Heart left ventricle (tissue), 16 donors: ENCODE results near the gene ARHGEF37. TPM values are rescaled to one million over a fixed set of nuclear protein-coding genes. Genes with fewer than 3 reads are reported as not detected.

Source experiments
- ATAC-seq, 4 donors: fragments of 200-7000 bp; cut with Tn5 transposase; one replicate each; pipeline ENCODE4 v1.9.1; 2020 to 2022; ENCODE audit warnings: moderate library complexity in 4 of 4, mild to moderate bottlenecking in 3 of 4, moderate number of reproducible peaks in 1 of 4
- DNase-seq, 5 donors: peaks; one replicate each; pipeline ENCODE4 v3.0.0-alpha.2; 2020
- H3K27ac ChIP-seq, 12 donors: fragments of 200-600 bp; sonication (generic) in 4 of 12; one replicate each; pipeline versions ENCODE4 v1.5.0 to v1.8.0; 2016 to 2022; ENCODE audit warnings: mild to moderate bottlenecking in 2 of 12
- H3K27me3 ChIP-seq, 9 donors: fragments of 200-600 bp; sonication (generic) in 2 of 9; one replicate each; pipeline versions ENCODE4 v1.5.1 to v1.8.0; 2016 to 2022; ENCODE audit warnings: mild to moderate bottlenecking in 3 of 9
- H3K36me3 ChIP-seq, 9 donors: fragments of 200-600 bp; sonication (generic) in 2 of 9; one replicate each; pipeline versions ENCODE4 v1.5.0 to v1.8.0; 2018 to 2022; ENCODE audit warnings: mild to moderate bottlenecking in 2 of 9
- H3K4me1 ChIP-seq, 12 donors: fragments of 200-600 bp; sonication (generic) in 4 of 12; one replicate each; pipeline versions ENCODE4 v1.5.0 to v1.8.0; 2016 to 2022; ENCODE audit warnings: mild to moderate bottlenecking in 3 of 12
- H3K4me3 ChIP-seq, 12 donors: fragments of 200-600 bp; sonication (generic) in 4 of 12; one replicate each; pipeline versions ENCODE4 v1.5.0 to v1.8.0; 2017 to 2022; ENCODE audit warnings: mild to moderate bottlenecking in 9 of 12, moderate library complexity in 4 of 12
- H3K9me3 ChIP-seq, 12 donors: fragments of 200-600 bp; sonication (generic) in 4 of 12; one replicate each; pipeline versions ENCODE4 v1.5.0 to v1.8.0; 2016 to 2022; ENCODE audit warnings: mild to moderate bottlenecking in 1 of 12
- POLR2A ChIP-seq, 2 donors: fragments of 450-650 bp; IDR thresholded peaks; one replicate each; pipeline ENCODE4 v1.6.1; 2017; ENCODE audit warnings: antibody characterized with exemption in 2 of 2, mild to moderate bottlenecking in 2 of 2, moderate library complexity in 2 of 2
- WGBS, 4 donors: extraction: QIAGEN DNeasy Blood & Tissue Kit in 2 of 4; methylation state at CpG; one replicate each; pipeline versions ENCODE4 v1.1.5 to v1.1.7; 2013 to 2018; 5-methylcytosine and 5-hydroxymethylcytosine counted together
- intact Hi-C, 10 donors: fragments of 100-400 bp; cut with DNase I; formaldehyde crosslinking; loops; one replicate each; pipeline versions ENCODE4 v1.11.1 to v1.14.2; 2022
- polyA plus RNA-seq, 2 donors: library from polyadenylated mRNA; stranded (reverse); fragments of 200-250 nt; gene quantifications; one replicate each; pipeline ENCODE4 v1.2.3, GENCODE V29; 2013
- total RNA-seq, 9 donors: library from RNA; depleted of rRNA in 2 of 9; stranded (reverse); fragments of >200 nt in 2 of 9; fragmentation: NEBNext Ultra II Directional in 3 of 9; extraction: Animal tissue kit (Norgen Biotek cat#: 25700) in 3 of 9; gene quantifications; one replicate each; pipeline versions ENCODE4 v1.1.0 to v1.2.4, GENCODE V29; 2016 to 2023
- TF ChIP-seq, protein P1 (sequence below), 12 donors: fragments of 200-600 bp; sonication (generic) in 4 of 12; IDR thresholded peaks; one replicate each; pipeline versions ENCODE4 v1.5.0 to v1.8.0; 2018 to 2022; ENCODE audit warnings: antibody characterized with exemption in 12 of 12, mild to moderate bottlenecking in 5 of 12
- donor health status: ischemic (EF 13 %, LVEDD 7.1; RV severe dilation, severe dysfunction).
- donor health status: healthy with polysubstance abuse.
- donor health status: DM: no; HTN: yes; CAD: no.
- donor health status: DM: no; HTN: no; CAD: no.
- donor health status: ischemic (EF 25% LVEDD 6.9; RV normal size, moderate dysfunction).
- donor health status: ischemic (EF 25% LVEDD 5.7; RV mildly dilated, moderate dysfunction).
- donor health status: healthy.
- donor health status: DM: yes; HTN: yes; CAD: no.
- donor health status: ischemic (EF 35%, LVEDD 5.7; RV mildly dilated, moderate dysfunction).
- donor health status: nonischemic (EF 11% LVEDD 7.7; RV severe dilation, severe dysfunction).
- donor health status: DM: yes; HTN: yes; CAD: no.
- donor health status: PGD.
- donor health status: ischemic (EF 29% LVEDD 5.4; RV normal size, mild dysfunction).
- donor health status: nonischemic (EF 23%, LVEDD 6.1; RV moderate dilation, normal function).

The ARHGEF37 gene
- total and polyA plus RNA-seq, 11 donors, result 8.1 to 28.5 (median 17.9) TPM

DNA sequence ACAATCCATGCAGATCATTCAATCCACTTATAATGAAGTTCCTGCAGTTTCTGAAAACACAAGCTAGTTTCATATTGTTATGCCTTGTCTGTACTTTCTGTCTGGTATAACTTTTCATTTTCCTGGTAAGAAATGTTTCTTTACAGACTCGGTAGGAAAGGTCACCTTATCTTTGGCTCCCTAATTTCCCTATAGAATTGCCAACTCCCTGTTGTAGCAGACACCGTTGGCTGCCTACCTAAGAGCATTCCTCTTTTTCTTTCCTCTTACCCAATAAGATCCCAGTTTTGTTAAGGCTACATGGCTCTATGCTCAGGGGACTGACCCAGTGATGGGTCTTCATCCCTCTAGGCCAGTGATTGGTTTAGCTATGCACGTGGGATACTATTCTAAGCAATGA is 6.2 kb upstream of the ARHGEF37 start:
- Histone ChIP-seq H3K36me3 (no peaks in the 10 kb centered on the region), H3K27ac (no peak overlapping the region), H3K4me3 (no peak overlapping the region), H3K9me3 (no peaks in the 10 kb centered on the region), H3K4me1 (peaks cover 0 to 10% (median 0%) of the 10 kb centered on the region in 12 donors), H3K27me3 (no peaks in the 10 kb centered on the region)
- DNase-seq (no peak), ATAC-seq (no peak)
- WGBS, 4 donors, result 68 to 75% (median 69%) methylated on average over 3 of the region's 3 CpGs
- intact Hi-C loops, result loop anchor here in 1 of 10 donors (10.0 kb wide), 1 partner anchor 430 kb away; the partner anchor contains the start of gene ABLIM3
- TF ChIP-seq, protein P1, sequence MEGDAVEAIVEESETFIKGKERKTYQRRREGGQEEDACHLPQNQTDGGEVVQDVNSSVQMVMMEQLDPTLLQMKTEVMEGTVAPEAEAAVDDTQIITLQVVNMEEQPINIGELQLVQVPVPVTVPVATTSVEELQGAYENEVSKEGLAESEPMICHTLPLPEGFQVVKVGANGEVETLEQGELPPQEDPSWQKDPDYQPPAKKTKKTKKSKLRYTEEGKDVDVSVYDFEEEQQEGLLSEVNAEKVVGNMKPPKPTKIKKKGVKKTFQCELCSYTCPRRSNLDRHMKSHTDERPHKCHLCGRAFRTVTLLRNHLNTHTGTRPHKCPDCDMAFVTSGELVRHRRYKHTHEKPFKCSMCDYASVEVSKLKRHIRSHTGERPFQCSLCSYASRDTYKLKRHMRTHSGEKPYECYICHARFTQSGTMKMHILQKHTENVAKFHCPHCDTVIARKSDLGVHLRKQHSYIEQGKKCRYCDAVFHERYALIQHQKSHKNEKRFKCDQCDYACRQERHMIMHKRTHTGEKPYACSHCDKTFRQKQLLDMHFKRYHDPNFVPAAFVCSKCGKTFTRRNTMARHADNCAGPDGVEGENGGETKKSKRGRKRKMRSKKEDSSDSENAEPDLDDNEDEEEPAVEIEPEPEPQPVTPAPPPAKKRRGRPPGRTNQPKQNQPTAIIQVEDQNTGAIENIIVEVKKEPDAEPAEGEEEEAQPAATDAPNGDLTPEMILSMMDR (IDR thresholded peaks at IDR 0.05), result no peak

DNA sequence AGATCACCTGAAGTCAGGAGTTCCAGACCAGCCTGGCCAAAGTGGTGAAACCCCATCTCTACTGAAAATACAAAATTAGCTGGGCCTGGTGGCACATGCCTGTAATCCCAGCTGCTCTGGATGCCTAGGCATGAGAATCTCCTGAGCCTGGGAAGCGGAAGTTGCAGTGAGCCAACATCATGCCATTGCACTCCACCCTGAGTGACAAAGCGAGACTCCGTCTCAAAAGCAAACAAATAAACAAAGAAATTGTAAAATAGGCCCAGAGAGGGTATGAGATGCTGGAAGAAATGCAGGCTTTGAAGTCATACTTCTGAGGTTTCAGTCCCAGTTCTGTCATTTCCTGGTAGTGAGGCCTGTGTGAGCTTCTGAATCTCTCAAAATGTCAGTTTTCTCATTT is 5.3 kb upstream of the ARHGEF37 start:
- Histone ChIP-seq H3K27ac (no peak overlapping the region), H3K36me3 (no peaks in the 10 kb centered on the region), H3K27me3 (peaks cover 0 to 3% (median 0%) of the 10 kb centered on the region in 9 donors), H3K4me3 (no peak overlapping the region), H3K9me3 (no peaks in the 10 kb centered on the region), H3K4me1 (peaks cover 0 to 19% (median 6%) of the 10 kb centered on the region in 12 donors)
- intact Hi-C loops, result loop anchor here in 1 of 10 donors (10.0 kb wide), 1 partner anchor 431 kb away; the partner anchor contains the start of gene ABLIM3
- DNase-seq (no peak), ATAC-seq (no peak)
- WGBS, 4 donors, result 90 to 98% (median 96%) methylated on average over 3 of the region's 3 CpGs
- no peak for TF ChIP-seq POLR2A (IDR thresholded peaks at IDR 0.05)
- TF ChIP-seq, protein P1 (IDR thresholded peaks at IDR 0.05), result no peak

DNA sequence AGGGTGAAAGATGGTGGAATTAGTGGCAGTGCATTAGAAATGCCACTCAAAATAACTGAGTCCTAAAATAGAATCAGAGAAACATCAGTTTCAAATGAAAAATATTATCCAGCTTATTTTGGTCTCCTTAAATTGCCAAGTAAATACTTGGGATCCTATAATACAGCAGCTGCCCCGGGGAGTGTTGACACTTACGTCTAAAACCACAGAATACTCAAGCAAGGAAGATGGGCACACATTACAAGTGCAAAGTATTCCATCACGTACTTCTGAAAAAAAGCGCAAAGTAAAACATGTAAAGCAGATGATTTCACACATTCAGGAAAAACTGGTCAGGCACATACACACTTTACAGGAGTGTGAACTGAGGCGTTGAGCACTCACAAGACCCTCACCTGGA is 2.4 kb upstream of the ARHGEF37 start:
- WGBS, 4 donors, result 79 to 94% (median 87%) methylated on average over 5 of the region's 5 CpGs
- Histone ChIP-seq H3K4me1 (peaks cover 3 to 34% (median 28%) of the 10 kb centered on the region in 12 donors), H3K36me3 (no peaks in the 10 kb centered on the region), H3K27me3 (peaks cover 0 to 9% (median 0%) of the 10 kb centered on the region in 9 donors), H3K27ac (no peak overlapping the region), H3K9me3 (no peaks in the 10 kb centered on the region), H3K4me3 (no peak overlapping the region)
- intact Hi-C loops, result loop anchor here in 1 of 10 donors (10.0 kb wide), 1 partner anchor 434 kb away; the partner anchor contains the start of gene ABLIM3
- TF ChIP-seq, protein P1 (IDR thresholded peaks at IDR 0.05), result no peak
- no peak for TF ChIP-seq POLR2A (IDR thresholded peaks at IDR 0.05)
- ATAC-seq, result no peak
- no peak for DNase-seq

DNA sequence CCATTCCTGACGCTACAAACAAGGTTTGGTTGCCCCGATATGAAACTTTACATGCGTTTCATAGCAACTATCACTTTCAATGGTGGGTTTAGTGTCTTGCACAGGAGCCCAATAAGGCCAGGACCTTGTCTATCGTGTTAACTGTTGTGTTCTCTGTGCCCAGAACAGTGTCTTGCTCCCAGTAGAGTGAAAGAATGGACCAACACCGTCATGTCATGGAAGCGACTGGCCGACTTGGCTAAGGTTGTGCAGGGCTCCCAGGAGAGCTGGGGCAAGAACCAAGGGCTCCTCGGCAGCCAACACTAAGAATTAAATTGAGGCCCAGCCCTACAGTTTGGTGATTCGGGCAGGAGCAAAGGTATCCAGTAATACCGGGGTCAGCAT is 498 bp upstream of the ARHGEF37 start:
- Histone ChIP-seq H3K4me1 (peaks cover 3 to 43% (median 37%) of the 10 kb centered on the region in 12 donors), H3K27ac (peak overlapping the region; percentile 81 to 97 (median 92)), H3K9me3 (no peaks in the 10 kb centered on the region), H3K27me3 (peaks cover 0 to 9% (median 0%) of the 10 kb centered on the region in 9 donors), H3K36me3 (no peaks in the 10 kb centered on the region), H3K4me3 (peak overlapping the region; percentile 47 to 79 (median 60))
- TF ChIP-seq, protein P1 (IDR thresholded peaks at IDR 0.05), result no peak
- TF ChIP-seq POLR2A (IDR thresholded peaks at IDR 0.05), result no peak
- ATAC-seq (peak; percentile 7 to 48 (median 32)), DNase-seq (no peak)
- intact Hi-C loops, result loop anchor here in 1 of 10 donors (5.0 kb wide), 1 partner anchor 37 kb away; no protein-coding TSS in a partner anchor
- WGBS, 4 donors, result 18 to 24% (median 21%) methylated on average over 9 to 10 of the region's 10 CpGs
